Fibroblast of pulmonary artery (primary cell): Measurements from ENCODE around the gene EPN2.

Source experiments
- DNase-seq: peaks from one replicate; pipeline ENCODE4 v3.0.0-alpha.2; 2010; ENCODE audit warnings: low read depth
- H3K4me3 ChIP-seq: replicated peaks from 2 replicates; pipeline ENCODE4 v1.5.1; 2011; ENCODE audit warnings: low read depth, mild to moderate bottlenecking, control low read depth, low read length, moderate library complexity
- CTCF ChIP-seq: IDR thresholded peaks from 2 replicates; pipeline ENCODE4 v1.5.1; 2011; ENCODE audit warnings: mild to moderate bottlenecking, control low read depth, low read length, inconsistent platforms; ENCODE audit errors: missing control alignments

EPN2 gene

DNA sequence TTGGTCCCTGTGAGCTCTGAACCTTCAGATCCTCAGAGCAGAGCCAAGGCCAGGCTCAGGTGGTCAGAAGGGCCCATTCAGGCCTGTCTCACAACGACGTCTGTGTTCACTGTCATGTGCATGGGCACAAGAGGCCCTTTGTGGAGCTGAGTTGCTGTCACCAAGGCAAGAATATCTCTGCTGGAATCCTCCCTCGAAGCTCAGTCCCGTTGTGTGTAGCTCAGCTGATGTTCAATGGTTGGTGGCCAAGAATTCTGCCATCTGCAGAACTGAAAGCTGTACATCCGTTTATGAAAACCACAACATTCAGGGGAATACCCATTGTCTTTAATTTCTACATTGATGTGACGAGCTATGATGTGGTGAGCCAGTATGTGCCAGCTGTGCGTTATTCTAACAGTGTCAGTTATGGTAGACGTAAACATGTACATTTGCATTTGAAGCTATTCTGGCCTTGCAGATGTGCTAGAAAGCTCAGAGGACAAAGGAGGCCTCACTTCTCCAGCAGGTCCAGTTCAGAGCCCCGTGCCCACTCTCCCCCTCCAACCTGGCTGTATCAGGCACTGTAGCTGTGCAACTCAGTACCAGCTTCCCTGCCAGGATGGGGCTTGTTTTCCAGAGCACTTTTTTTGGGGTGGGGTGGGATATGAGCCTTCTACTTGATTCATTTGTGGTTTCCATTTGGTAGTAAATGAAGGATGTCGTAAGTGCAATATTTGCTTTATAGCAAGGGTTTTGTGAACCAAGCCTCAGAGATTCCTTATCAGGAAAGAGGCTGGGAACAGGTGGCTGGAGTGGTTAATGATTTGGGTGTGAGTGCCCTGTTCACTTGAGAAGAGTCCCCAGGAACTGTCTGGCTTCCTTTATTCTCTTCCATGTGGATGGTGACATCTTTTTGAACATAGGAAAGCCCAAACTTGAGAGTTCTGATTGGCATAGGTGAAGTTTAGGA lies 69.3 kb downstream of the EPN2 start:
- no peak for DNase-seq
- TF ChIP-seq CTCF, result no peak
- no peak overlapping the region for H3K4me3 ChIP-seq

GRCh38 chr17:19307521-19307920 lies 70.4 kb downstream of the EPN2 start:
- TF ChIP-seq CTCF, result no peak
- no peak overlapping the region for H3K4me3 ChIP-seq
- DNase-seq, result no peak

DNA sequence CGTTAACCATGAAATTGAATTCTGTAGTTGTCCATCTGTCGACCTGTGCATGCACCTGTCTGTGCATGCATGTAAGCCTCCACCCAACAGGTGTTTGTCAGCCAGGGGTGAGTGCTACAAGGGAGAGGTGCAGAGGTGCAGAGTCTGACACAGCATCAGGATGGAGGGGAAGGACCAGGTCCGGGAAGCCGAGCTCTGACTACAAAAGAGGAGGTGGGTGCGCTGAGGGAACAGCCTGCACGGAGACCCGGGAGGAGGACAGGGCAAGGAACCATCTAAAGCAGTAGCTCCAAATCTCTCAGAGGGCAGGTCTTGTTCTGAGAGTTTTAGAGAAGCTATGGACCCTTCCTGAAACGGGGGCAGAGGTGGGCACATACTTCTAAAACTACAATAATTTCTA lies 71.2 kb downstream of the EPN2 start:
- DNase-seq, result no peak
- no peak overlapping the region for H3K4me3 ChIP-seq
- no peak for TF ChIP-seq CTCF

DNA sequence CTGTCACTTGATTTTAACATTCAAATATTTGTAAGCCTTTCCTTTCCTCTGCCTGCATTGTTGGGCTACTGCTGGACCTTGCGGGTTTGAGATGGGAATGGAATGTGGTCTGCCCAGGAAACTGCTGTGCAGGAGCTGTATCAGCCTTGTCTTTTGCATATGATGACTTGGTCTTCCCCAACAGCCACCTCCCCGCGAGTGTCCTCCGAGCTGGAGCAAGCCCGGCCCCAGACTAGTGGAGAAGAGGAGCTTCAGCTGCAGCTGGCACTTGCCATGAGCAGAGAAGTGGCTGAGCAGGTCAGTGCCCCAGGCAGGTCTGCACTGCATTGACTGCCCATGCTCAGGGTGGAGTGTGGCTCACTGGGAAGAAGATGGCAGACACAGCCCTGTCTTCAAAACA lies 72.5 kb downstream of the EPN2 start:
- TF ChIP-seq CTCF, result no peak
- no peak overlapping the region for H3K4me3 ChIP-seq
- no peak for DNase-seq

- no peak for TF ChIP-seq CTCF
- H3K4me3 ChIP-seq, result no peak overlapping the region
- no peak for DNase-seq
Measured at GRCh38 chr17:19310151-19310550, 73.0 kb downstream of the EPN2 start.

DNA sequence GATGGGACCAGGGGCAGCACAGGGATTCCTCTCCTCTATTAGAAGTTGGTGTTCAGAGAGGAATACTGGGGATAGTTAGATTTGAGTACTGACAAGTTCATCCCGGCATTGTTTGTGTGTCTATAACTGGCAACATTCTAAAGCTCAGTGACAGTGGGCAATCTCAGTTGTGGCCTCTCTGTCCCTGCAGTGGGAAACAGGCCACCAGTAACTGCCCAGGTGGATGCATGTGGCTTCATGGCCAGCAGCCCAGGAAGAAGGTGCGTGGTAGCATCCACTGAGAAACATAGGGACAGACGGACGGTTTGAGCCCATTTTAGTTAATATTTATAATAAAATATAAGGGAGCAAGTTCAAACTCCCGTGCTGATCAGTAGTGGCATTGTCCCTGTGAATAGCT lies 73.8 kb downstream of the EPN2 start:
- DNase-seq, result no peak
- no peak for TF ChIP-seq CTCF
- no peak overlapping the region for H3K4me3 ChIP-seq
